NT2/D1 (cell line): ENCODE results near the gene ZBTB1.
A peak's percentile ranks its signal among the peaks of the same experiment; 100 is the strongest.

Experiments
- DNase-seq: peaks from one replicate; pipeline ENCODE4 v3.0.0-alpha.2; 2011; ENCODE audit warnings: low read depth, low spot score
- H3K27me3 ChIP-seq: 2 replicates; pipeline ENCODE4 v1.6.0; 2011; ENCODE audit warnings: mild to moderate bottlenecking; ENCODE audit not compliant: insufficient read length, insufficient read depth
- H3K36me3 ChIP-seq: 2 replicates; pipeline ENCODE4 v1.6.1; 2011; ENCODE audit warnings: mild to moderate bottlenecking, low read length, mixed read lengths; ENCODE audit not compliant: insufficient read depth, insufficient read length
- H3K4me1 ChIP-seq: 2 replicates; pipeline ENCODE4 v1.5.1; 2011; ENCODE audit not compliant: insufficient read depth, insufficient read length
- H3K4me3 ChIP-seq: 2 replicates; pipeline ENCODE4 v1.5.1; 2011; ENCODE audit warnings: low read depth; ENCODE audit not compliant: insufficient read length
- H3K9ac ChIP-seq: 2 replicates; pipeline ENCODE4 v1.6.0; 2011; ENCODE audit warnings: low read depth; ENCODE audit not compliant: insufficient read length
- H3K9me3 ChIP-seq: 2 replicates; pipeline ENCODE4 v1.5.1; 2011; ENCODE audit warnings: mild to moderate bottlenecking, low read length; ENCODE audit not compliant: insufficient read depth
- SUZ12 ChIP-seq: IDR thresholded peaks from 2 replicates; pipeline ENCODE4 v1.6.1; 2011; ENCODE audit not compliant: insufficient read length, insufficient read depth; ENCODE audit errors: extremely low read depth
- YY1 ChIP-seq: IDR thresholded peaks from 2 replicates; pipeline ENCODE4 v1.6.1; 2011; ENCODE audit not compliant: insufficient read length, insufficient read depth
- ZNF274 ChIP-seq: IDR thresholded peaks from 2 replicates; pipeline ENCODE4 v1.6.1; 2011; ENCODE audit warnings: mild to moderate bottlenecking, low read depth, low read length

ZBTB1 gene

DNA sequence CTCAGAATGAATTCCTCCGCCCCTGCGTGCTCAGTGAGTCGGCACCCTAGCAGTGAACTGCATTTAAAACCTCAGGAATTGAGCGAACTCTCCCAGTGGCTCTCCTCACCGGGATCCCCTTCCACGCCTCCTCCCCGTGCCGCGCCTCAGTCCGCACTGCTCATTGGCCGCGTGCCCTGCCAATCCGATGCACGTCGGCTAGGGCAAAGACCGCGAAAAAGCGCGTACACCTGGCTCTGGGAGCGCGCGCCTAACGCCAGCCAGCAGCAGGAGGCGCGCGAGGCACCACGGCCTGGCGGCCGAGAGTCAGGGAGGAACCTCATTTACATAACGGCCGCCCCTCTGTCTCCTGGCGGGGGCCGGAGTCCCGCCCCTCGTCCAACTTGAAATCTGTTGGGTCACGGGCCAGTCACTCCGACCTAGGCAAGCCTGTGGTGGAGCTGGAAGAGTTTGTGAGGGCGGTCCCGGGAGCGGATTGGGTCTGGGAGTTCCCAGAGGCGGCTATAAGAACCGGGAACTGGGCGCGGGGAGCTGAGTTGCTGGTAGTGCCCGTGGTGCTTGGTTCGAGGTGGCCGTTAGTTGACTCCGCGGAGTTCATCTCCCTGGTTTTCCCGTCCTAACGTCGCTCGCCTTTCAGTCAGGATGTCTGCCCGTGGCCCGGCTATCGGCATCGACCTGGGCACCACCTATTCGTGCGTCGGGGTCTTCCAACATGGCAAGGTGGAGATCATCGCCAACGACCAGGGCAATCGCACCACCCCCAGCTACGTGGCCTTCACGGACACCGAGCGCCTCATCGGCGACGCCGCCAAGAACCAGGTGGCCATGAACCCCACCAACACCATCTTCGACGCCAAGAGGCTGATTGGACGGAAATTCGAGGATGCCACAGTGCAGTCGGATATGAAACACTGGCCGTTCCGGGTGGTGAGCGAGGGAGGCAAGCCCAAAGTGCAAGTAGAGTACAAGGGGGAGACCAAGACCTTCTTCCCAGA, 35.9 kb downstream of the ZBTB1 start, which contains the start of gene HSPA2:
HSPA2 (plus strand) TSS at position 534 of the 995 bp plus-strand sequence; CDS start at position 643, 109 bp downstream.
- DNase-seq, result peak; percentile 93
- no peaks in the 10 kb centered on the region for H3K36me3 ChIP-seq
- no peaks in the 10 kb centered on the region for H3K27me3 ChIP-seq
- H3K4me1 ChIP-seq, result peaks cover 2% of the 10 kb centered on the region
- peak within 1 kb of the TSS; percentile 36 for H3K4me3 ChIP-seq
- H3K9ac ChIP-seq, result peak within 1 kb of the TSS; percentile 74
- peaks cover 22% of the 10 kb centered on the region; the same call in 1 of the 2 replicates for H3K9me3 ChIP-seq
- no peak for TF ChIP-seq YY1
- no peak for TF ChIP-seq SUZ12
- TF ChIP-seq ZNF274, result no peak

DNA sequence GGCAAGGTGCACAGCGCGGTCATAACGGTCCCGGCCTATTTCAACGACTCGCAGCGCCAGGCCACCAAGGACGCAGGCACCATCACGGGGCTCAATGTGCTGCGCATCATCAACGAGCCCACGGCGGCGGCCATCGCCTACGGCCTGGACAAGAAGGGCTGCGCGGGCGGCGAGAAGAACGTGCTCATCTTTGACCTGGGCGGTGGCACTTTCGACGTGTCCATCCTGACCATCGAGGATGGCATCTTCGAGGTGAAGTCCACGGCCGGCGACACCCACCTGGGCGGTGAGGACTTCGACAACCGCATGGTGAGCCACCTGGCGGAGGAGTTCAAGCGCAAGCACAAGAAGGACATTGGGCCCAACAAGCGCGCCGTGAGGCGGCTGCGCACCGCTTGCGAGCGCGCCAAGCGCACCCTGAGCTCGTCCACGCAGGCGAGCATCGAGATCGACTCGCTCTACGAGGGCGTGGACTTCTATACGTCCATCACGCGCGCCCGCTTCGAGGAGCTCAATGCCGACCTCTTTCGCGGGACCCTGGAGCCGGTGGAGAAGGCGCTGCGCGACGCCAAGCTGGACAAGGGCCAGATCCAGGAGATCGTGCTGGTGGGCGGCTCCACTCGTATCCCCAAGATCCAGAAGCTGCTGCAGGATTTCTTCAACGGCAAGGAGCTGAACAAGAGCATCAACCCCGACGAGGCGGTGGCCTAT, 36.8 kb downstream of the ZBTB1 start:
- no peak overlapping the region for H3K9ac ChIP-seq
- TF ChIP-seq ZNF274 (no peak), SUZ12 (no peak), YY1 (no peak)
- H3K4me1 ChIP-seq, result peaks cover 2% of the 10 kb centered on the region
- H3K9me3 ChIP-seq, result peaks cover 21% of the 10 kb centered on the region; the same call in 1 of the 2 replicates
- H3K36me3 ChIP-seq, result no peaks in the 10 kb centered on the region
- DNase-seq, result no peak
- H3K4me3 ChIP-seq, result no peak overlapping the region
- no peaks in the 10 kb centered on the region for H3K27me3 ChIP-seq

DNA sequence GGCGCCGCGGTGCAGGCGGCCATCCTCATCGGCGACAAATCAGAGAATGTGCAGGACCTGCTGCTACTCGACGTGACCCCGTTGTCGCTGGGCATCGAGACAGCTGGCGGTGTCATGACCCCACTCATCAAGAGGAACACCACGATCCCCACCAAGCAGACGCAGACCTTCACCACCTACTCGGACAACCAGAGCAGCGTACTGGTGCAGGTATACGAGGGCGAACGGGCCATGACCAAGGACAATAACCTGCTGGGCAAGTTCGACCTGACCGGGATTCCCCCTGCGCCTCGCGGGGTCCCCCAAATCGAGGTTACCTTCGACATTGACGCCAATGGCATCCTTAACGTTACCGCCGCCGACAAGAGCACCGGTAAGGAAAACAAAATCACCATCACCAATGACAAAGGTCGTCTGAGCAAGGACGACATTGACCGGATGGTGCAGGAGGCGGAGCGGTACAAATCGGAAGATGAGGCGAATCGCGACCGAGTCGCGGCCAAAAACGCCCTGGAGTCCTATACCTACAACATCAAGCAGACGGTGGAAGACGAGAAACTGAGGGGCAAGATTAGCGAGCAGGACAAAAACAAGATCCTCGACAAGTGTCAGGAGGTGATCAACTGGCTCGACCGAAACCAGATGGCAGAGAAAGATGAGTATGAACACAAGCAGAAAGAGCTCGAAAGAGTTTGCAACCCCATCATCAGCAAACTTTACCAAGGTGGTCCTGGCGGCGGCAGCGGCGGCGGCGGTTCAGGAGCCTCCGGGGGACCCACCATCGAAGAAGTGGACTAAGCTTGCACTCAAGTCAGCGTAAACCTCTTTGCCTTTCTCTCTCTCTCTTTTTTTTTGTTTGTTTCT, 37.6 kb downstream of the ZBTB1 start:
- Histone ChIP-seq H3K27me3 (no peaks in the 10 kb centered on the region), H3K9ac (no peak overlapping the region), H3K4me1 (peaks cover 2% of the 10 kb centered on the region), H3K36me3 (no peaks in the 10 kb centered on the region), H3K9me3 (peaks cover 21% of the 10 kb centered on the region; the same call in 1 of the 2 replicates), H3K4me3 (no peak overlapping the region)
- TF ChIP-seq YY1 (no peak), SUZ12 (no peak), ZNF274 (no peak)
- DNase-seq, result no peak

DNA sequence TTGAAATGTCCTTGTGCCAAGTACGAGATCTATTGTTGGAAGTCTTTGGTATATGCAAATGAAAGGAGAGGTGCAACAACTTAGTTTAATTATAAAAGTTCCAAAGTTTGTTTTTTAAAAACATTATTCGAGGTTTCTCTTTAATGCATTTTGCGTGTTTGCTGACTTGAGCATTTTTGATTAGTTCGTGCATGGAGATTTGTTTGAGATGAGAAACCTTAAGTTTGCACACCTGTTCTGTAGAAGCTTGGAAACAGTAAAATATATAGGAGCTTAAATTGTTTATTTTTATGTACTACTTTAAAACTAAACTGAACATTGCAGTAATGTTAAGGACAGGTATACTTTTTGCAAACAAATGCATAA, 38.2 kb downstream of the ZBTB1 start:
- peaks cover 21% of the 10 kb centered on the region; the same call in 1 of the 2 replicates for H3K9me3 ChIP-seq
- H3K4me3 ChIP-seq, result no peak overlapping the region
- H3K27me3 ChIP-seq, result no peaks in the 10 kb centered on the region
- H3K36me3 ChIP-seq, result no peaks in the 10 kb centered on the region
- no peak overlapping the region for H3K9ac ChIP-seq
- peaks cover 2% of the 10 kb centered on the region for H3K4me1 ChIP-seq
- DNase-seq, result no peak
- TF ChIP-seq SUZ12 (no peak), ZNF274 (no peak), YY1 (no peak)

DNA sequence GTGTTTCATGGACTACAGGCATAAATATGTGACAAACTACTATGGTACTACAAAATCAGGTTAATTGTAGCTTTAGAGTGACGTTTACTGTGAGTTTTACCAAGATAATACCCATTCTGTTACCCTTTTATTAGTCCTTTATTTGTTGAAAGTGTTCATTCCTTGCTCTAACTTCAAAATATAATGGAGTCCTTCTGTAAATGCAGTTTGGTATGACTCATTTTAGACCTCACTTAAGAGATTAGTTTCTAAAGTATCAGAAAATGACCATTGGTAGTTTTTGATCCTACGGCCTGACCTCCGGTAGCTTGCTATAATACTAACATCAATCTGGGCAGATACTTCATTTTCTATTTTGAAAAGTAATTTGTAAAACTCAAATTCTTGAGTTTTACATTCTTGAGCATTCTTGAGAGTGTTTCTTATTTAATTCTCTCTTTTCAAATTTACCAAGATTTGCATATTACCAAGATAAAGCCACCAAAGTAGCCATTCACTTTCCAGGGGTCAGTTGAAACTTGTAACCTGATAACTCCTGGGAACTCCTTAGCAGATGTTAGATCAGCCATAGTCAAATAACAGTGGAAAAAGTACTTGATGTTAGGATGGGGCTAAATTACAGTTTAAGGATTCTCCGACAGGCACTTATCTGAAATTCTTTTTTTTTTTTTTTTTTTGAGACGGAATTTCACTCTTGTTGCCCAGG, 40.2 kb downstream of the ZBTB1 start:
- peaks cover 21% of the 10 kb centered on the region; the same call in 1 of the 2 replicates for H3K9me3 ChIP-seq
- H3K9ac ChIP-seq, result no peak overlapping the region
- no peaks in the 10 kb centered on the region for H3K36me3 ChIP-seq
- TF ChIP-seq ZNF274 (no peak), SUZ12 (no peak), YY1 (no peak)
- H3K4me1 ChIP-seq, result peaks cover 2% of the 10 kb centered on the region
- peaks cover 13% of the 10 kb centered on the region for H3K27me3 ChIP-seq
- no peak for DNase-seq
- H3K4me3 ChIP-seq, result no peak overlapping the region

DNA sequence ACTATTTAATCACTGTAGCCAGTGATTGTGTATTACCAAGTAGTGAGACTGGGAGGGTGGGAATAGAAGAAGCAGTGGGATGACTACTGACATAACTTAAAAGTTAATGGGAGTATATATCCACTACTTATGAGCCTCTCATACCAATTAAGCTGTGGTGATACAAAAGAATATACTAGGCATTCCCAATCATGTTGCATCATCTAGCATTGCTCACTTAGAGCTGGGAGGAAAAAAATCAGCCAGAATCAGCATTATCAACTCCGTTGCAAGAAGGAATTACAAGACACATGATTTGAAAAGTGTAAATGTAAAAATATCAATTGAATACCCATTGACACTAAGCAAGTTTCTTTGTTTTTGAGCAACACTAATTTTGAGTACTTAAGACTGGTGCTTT, 44.4 kb downstream of the ZBTB1 start:
- DNase-seq, result no peak
- H3K36me3 ChIP-seq, result no peaks in the 10 kb centered on the region
- H3K9me3 ChIP-seq, result no peaks in the 10 kb centered on the region
- no peak for TF ChIP-seq SUZ12
- no peak for TF ChIP-seq YY1
- TF ChIP-seq ZNF274, result no peak
- H3K9ac ChIP-seq, result no peak overlapping the region
- H3K27me3 ChIP-seq, result peaks cover 35% of the 10 kb centered on the region
- H3K4me1 ChIP-seq, result no peaks in the 10 kb centered on the region
- no peak overlapping the region for H3K4me3 ChIP-seq
